Muscle layer of colon (tissue), 2 donors: ENCODE data around the gene EPHB2.

Experiments
- H3K27ac ChIP-seq: one replicate; pipeline ENCODE4 v1.7.0; 2013; ENCODE audit warnings: low read depth, mild to moderate bottlenecking, low read length, moderate library complexity
- H3K27me3 ChIP-seq, 2 donors: one replicate each; pipeline ENCODE4 v1.7.0; 2013; ENCODE audit warnings: low read length in 2 of 2, mild to moderate bottlenecking in 2 of 2; ENCODE audit not compliant: insufficient read depth in 2 of 2, control insufficient read depth in 1 of 2
- H3K36me3 ChIP-seq: one replicate; pipeline ENCODE4 v1.7.0; 2013; ENCODE audit warnings: mild to moderate bottlenecking, low read length; ENCODE audit not compliant: insufficient read depth
- H3K4me1 ChIP-seq: one replicate; pipeline ENCODE4 v1.7.0; 2013; ENCODE audit warnings: mild to moderate bottlenecking, low read length; ENCODE audit not compliant: insufficient read depth
- H3K4me3 ChIP-seq, 2 donors: one replicate each; pipeline ENCODE4 v1.7.0; 2013; ENCODE audit warnings: low read length in 2 of 2, low read depth in 1 of 2, mild to moderate bottlenecking in 1 of 2, moderate library complexity in 1 of 2
- H3K9ac ChIP-seq: one replicate; pipeline ENCODE4 v1.7.0; 2013; ENCODE audit warnings: low read length
- H3K9me3 ChIP-seq: one replicate; pipeline ENCODE4 v1.7.0; 2013; ENCODE audit warnings: mild to moderate bottlenecking, low read length
- donor health status: abdominal sarcoma.
- donor health status: Adenocarcinoma of cecum.

Gene EPHB2

GRCh38 chr1:22786719-22787489, 76.3 kb downstream of the EPHB2 start:
- H3K9me3 ChIP-seq, result no peaks in the 10 kb centered on the region
- no peak overlapping the region for H3K9ac ChIP-seq
- no peaks in the 10 kb centered on the region for H3K27me3 ChIP-seq
- H3K36me3 ChIP-seq, result no peaks in the 10 kb centered on the region
- no peak overlapping the region for H3K4me3 ChIP-seq
- H3K27ac ChIP-seq, result no peak overlapping the region
- peaks cover 9% of the 10 kb centered on the region for H3K4me1 ChIP-seq

- Histone ChIP-seq H3K9ac (no peak overlapping the region), H3K9me3 (no peaks in the 10 kb centered on the region), H3K27ac (no peak overlapping the region), H3K27me3 (no peaks in the 10 kb centered on the region), H3K4me1 (peaks cover 9% of the 10 kb centered on the region), H3K4me3 (no peak overlapping the region), H3K36me3 (no peaks in the 10 kb centered on the region)
Measured at GRCh38 chr1:22787636-22788035, 77.0 kb downstream of the EPHB2 start.

GRCh38 chr1:22788254-22788661, 77.6 kb downstream of the EPHB2 start:
- Histone ChIP-seq H3K4me1 (peaks cover 9% of the 10 kb centered on the region), H3K36me3 (no peaks in the 10 kb centered on the region), H3K27me3 (no peaks in the 10 kb centered on the region), H3K27ac (no peak overlapping the region), H3K9me3 (no peaks in the 10 kb centered on the region), H3K4me3 (no peak overlapping the region), H3K9ac (no peak overlapping the region)

GRCh38 chr1:22789356-22789994, 78.8 kb downstream of the EPHB2 start:
- Histone ChIP-seq H3K27me3 (no peaks in the 10 kb centered on the region), H3K4me1 (peaks cover 15% of the 10 kb centered on the region), H3K9ac (no peak overlapping the region), H3K36me3 (no peaks in the 10 kb centered on the region), H3K9me3 (no peaks in the 10 kb centered on the region), H3K27ac (no peak overlapping the region), H3K4me3 (no peak overlapping the region)

- Histone ChIP-seq H3K9ac (no peak overlapping the region), H3K4me1 (peaks cover 22% of the 10 kb centered on the region), H3K4me3 (no peak overlapping the region), H3K36me3 (no peaks in the 10 kb centered on the region), H3K9me3 (no peaks in the 10 kb centered on the region), H3K27me3 (no peaks in the 10 kb centered on the region), H3K27ac (no peak overlapping the region)
Measured at GRCh38 chr1:22790232-22791008, 79.8 kb downstream of the EPHB2 start.

GRCh38 chr1:22791831-22792347, 81.2 kb downstream of the EPHB2 start:
- Histone ChIP-seq H3K9me3 (no peaks in the 10 kb centered on the region), H3K4me1 (peaks cover 25% of the 10 kb centered on the region), H3K4me3 (no peak overlapping the region), H3K9ac (no peak overlapping the region), H3K36me3 (no peaks in the 10 kb centered on the region), H3K27ac (no peak overlapping the region), H3K27me3 (no peaks in the 10 kb centered on the region)

DNA sequence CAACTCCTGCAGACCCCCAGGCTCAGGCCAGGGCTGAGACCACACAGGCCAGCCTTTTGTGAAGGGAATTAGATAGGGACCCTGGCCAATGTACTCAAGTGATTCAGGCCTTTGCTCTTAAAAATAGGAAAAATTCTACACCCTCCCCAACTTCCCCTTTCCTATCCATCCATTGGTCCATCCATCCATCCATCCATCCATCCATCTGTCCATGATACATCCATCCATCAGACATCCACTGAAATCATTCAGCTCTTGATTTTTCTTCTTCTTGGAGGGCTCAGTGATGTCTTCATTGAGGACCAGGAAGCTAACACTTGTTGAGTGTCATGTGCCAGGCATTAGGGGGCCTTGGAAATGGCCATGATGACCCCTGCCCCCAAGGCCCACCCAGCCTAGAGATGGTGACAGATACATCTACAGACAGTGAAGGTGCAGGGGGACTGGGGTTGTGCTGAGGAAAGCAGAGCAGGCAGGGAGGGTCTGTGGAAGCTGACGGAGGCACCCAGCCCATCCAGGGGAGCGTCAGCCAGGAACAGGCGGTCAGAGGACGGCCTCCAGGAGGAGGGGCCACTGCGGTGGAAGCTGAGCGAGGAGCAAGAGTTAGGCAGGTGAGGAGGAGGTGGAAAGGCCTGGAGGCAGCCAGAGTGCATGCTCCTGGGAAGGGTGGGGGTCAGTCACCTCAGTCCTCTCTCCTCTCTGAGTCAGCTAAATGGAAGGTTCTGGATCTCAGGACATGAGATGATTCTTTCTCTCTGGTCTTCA, 81.9 kb downstream of the EPHB2 start:
- Histone ChIP-seq H3K9me3 (no peaks in the 10 kb centered on the region), H3K27me3 (no peaks in the 10 kb centered on the region), H3K9ac (no peak overlapping the region), H3K36me3 (no peaks in the 10 kb centered on the region), H3K4me3 (no peak overlapping the region), H3K4me1 (peaks cover 25% of the 10 kb centered on the region), H3K27ac (no peak overlapping the region)

DNA sequence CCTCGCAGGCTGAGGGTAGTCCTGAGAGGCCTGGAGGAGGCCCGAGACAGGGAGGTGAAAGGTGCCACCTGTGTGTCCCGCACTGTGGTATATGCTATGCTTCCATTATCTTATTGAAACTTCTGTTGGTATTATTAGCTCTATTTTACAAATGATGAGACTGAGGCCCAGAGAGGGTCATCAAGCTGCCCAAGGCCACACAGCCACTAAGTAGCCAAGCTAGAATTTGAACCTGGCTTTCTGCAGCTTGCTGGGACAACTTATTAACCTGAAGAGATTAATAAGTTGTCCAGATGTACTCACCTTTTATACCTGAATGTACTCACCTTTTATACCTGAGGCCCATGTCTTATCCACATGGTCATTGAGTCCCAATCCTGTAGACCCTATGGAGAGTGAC, 83.0 kb downstream of the EPHB2 start:
- H3K36me3 ChIP-seq, result no peaks in the 10 kb centered on the region

GRCh38 chr1:22794647-22795365, 84.2 kb downstream of the EPHB2 start:
- H3K4me1 ChIP-seq, result peaks cover 25% of the 10 kb centered on the region
- no peak overlapping the region for H3K4me3 ChIP-seq
- no peaks in the 10 kb centered on the region for H3K9me3 ChIP-seq
- no peak overlapping the region for H3K27ac ChIP-seq
- H3K9ac ChIP-seq, result no peak overlapping the region
- no peaks in the 10 kb centered on the region for H3K36me3 ChIP-seq
- H3K27me3 ChIP-seq, result no peaks in the 10 kb centered on the region

More for the DNA sequence above, 83.0 kb downstream of the EPHB2 start:
- Histone ChIP-seq H3K4me1 (peaks cover 25% of the 10 kb centered on the region), H3K9ac (no peak overlapping the region), H3K27ac (no peak overlapping the region), H3K9me3 (no peaks in the 10 kb centered on the region), H3K27me3 (no peaks in the 10 kb centered on the region), H3K4me3 (no peak overlapping the region)

DNA sequence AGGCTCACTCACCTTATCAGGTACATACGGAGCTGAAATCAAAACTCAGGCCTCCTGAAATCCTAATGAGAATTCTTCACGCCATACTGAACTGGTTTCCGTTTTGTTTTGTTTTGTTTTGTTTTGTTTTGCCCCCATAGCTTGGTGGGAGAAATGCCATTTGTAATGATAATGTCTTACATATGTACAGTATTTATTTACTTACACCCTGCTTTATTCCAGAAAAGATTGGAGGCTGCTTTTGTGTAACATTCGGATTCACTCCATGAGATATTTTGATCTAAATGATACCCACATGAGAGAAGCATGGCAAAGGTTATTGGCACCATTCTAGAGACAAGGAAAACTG, 84.7 kb downstream of the EPHB2 start:
- H3K4me1 ChIP-seq, result peaks cover 22% of the 10 kb centered on the region
- H3K9ac ChIP-seq, result no peak overlapping the region
- H3K4me3 ChIP-seq, result no peak overlapping the region
- no peak overlapping the region for H3K27ac ChIP-seq
- no peaks in the 10 kb centered on the region for H3K27me3 ChIP-seq
- no peaks in the 10 kb centered on the region for H3K36me3 ChIP-seq
- no peaks in the 10 kb centered on the region for H3K9me3 ChIP-seq
